ENCODE data around the gene OR2T5.
"Not testable (repeated sequence)": the region's sequence is repeated elsewhere in the genome, so short reads cannot be mapped to it uniquely, and the experiment has no call there.

Gene OR2T5

GRCh38 chr1:248488289-248488688 is at the start of gene OR2T5:
TSS of gene OR2T5 (plus strand) at chr1:248488589. CDS start at chr1:248488589, 0 bp downstream.
- H3K9ac ChIP-seq (ENCODE audit: low read depth in 1 of 2, low read length in 2 of 2); H3K27me3 ChIP-seq (ENCODE audit: control insufficient read depth in 1 of 2, insufficient read depth in 2 of 2, low read length in 2 of 2); H3K9me3 ChIP-seq (ENCODE audit: control insufficient read depth in 1 of 2, low read length in 2 of 2); H3K4me3 ChIP-seq (ENCODE audit: low read depth in 1 of 2, low read length in 2 of 2); H3K36me3 ChIP-seq (ENCODE audit: control insufficient read depth in 1 of 2, insufficient read depth in 2 of 2, low read length in 2 of 2); H3K27ac ChIP-seq (ENCODE audit: low read depth, low read length); H3K4me1 ChIP-seq (ENCODE audit: control insufficient read depth in 1 of 2, insufficient read depth in 2 of 2, low read length in 2 of 2): not testable (repeated sequence)

GRCh38 chr1:248438668-248439067 is 49.7 kb upstream of the OR2T5 start:
- not testable (repeated sequence) for H3K9ac ChIP-seq (ENCODE audit: low read depth in 1 of 2, low read length in 2 of 2); H3K9me3 ChIP-seq (ENCODE audit: control insufficient read depth in 1 of 2, low read length in 2 of 2); H3K4me3 ChIP-seq (ENCODE audit: low read depth in 1 of 2, low read length in 2 of 2); H3K27me3 ChIP-seq (ENCODE audit: control insufficient read depth in 1 of 2, insufficient read depth in 2 of 2, low read length in 2 of 2); H3K36me3 ChIP-seq (ENCODE audit: control insufficient read depth in 1 of 2, insufficient read depth in 2 of 2, low read length in 2 of 2); H3K27ac ChIP-seq (ENCODE audit: low read depth, low read length); H3K4me1 ChIP-seq (ENCODE audit: control insufficient read depth in 1 of 2, insufficient read depth in 2 of 2, low read length in 2 of 2)

GRCh38 chr1:248439283-248439682 is 49.1 kb upstream of the OR2T5 start:
- not testable (repeated sequence) for H3K27me3 ChIP-seq (ENCODE audit: control insufficient read depth in 1 of 2, insufficient read depth in 2 of 2, low read length in 2 of 2); H3K9ac ChIP-seq (ENCODE audit: low read depth in 1 of 2, low read length in 2 of 2); H3K36me3 ChIP-seq (ENCODE audit: control insufficient read depth in 1 of 2, insufficient read depth in 2 of 2, low read length in 2 of 2); H3K9me3 ChIP-seq (ENCODE audit: control insufficient read depth in 1 of 2, low read length in 2 of 2); H3K27ac ChIP-seq (ENCODE audit: low read depth, low read length); H3K4me1 ChIP-seq (ENCODE audit: control insufficient read depth in 1 of 2, insufficient read depth in 2 of 2, low read length in 2 of 2); H3K4me3 ChIP-seq (ENCODE audit: low read depth in 1 of 2, low read length in 2 of 2)

- not testable (repeated sequence) for H3K27me3 ChIP-seq (ENCODE audit: control insufficient read depth in 1 of 2, insufficient read depth in 2 of 2, low read length in 2 of 2); H3K4me1 ChIP-seq (ENCODE audit: control insufficient read depth in 1 of 2, insufficient read depth in 2 of 2, low read length in 2 of 2); H3K36me3 ChIP-seq (ENCODE audit: control insufficient read depth in 1 of 2, insufficient read depth in 2 of 2, low read length in 2 of 2); H3K9ac ChIP-seq (ENCODE audit: low read depth in 1 of 2, low read length in 2 of 2); H3K4me3 ChIP-seq (ENCODE audit: low read depth in 1 of 2, low read length in 2 of 2); H3K9me3 ChIP-seq (ENCODE audit: control insufficient read depth in 1 of 2, low read length in 2 of 2); H3K27ac ChIP-seq (ENCODE audit: low read depth, low read length)
Observed at GRCh38 chr1:248442500-248443277, 45.7 kb upstream of the OR2T5 start.

- H3K4me1 ChIP-seq (ENCODE audit: control insufficient read depth in 1 of 2, insufficient read depth in 2 of 2, low read length in 2 of 2); H3K27ac ChIP-seq (ENCODE audit: low read depth, low read length); H3K4me3 ChIP-seq (ENCODE audit: low read depth in 1 of 2, low read length in 2 of 2); H3K27me3 ChIP-seq (ENCODE audit: control insufficient read depth in 1 of 2, insufficient read depth in 2 of 2, low read length in 2 of 2); H3K9ac ChIP-seq (ENCODE audit: low read depth in 1 of 2, low read length in 2 of 2); H3K9me3 ChIP-seq (ENCODE audit: control insufficient read depth in 1 of 2, low read length in 2 of 2); H3K36me3 ChIP-seq (ENCODE audit: control insufficient read depth in 1 of 2, insufficient read depth in 2 of 2, low read length in 2 of 2): not testable (repeated sequence)
Observed at GRCh38 chr1:248444603-248445002, 43.8 kb upstream of the OR2T5 start.

- H3K27ac ChIP-seq (ENCODE audit: low read depth, low read length); H3K36me3 ChIP-seq (ENCODE audit: control insufficient read depth in 1 of 2, insufficient read depth in 2 of 2, low read length in 2 of 2); H3K9me3 ChIP-seq (ENCODE audit: control insufficient read depth in 1 of 2, low read length in 2 of 2); H3K27me3 ChIP-seq (ENCODE audit: control insufficient read depth in 1 of 2, insufficient read depth in 2 of 2, low read length in 2 of 2); H3K9ac ChIP-seq (ENCODE audit: low read depth in 1 of 2, low read length in 2 of 2); H3K4me3 ChIP-seq (ENCODE audit: low read depth in 1 of 2, low read length in 2 of 2); H3K4me1 ChIP-seq (ENCODE audit: control insufficient read depth in 1 of 2, insufficient read depth in 2 of 2, low read length in 2 of 2): not testable (repeated sequence)
Observed at GRCh38 chr1:248445399-248445798, 43.0 kb upstream of the OR2T5 start, which contains the start of gene OR2T2. TSS of gene OR2T2 (plus strand) at chr1:248445637. CDS start at chr1:248452798, 7,161 bp downstream.

GRCh38 chr1:248448409-248449074 is 39.8 kb upstream of the OR2T5 start:
- H3K9ac ChIP-seq (ENCODE audit: low read depth in 1 of 2, low read length in 2 of 2); H3K4me1 ChIP-seq (ENCODE audit: control insufficient read depth in 1 of 2, insufficient read depth in 2 of 2, low read length in 2 of 2); H3K27ac ChIP-seq (ENCODE audit: low read depth, low read length); H3K4me3 ChIP-seq (ENCODE audit: low read depth in 1 of 2, low read length in 2 of 2); H3K9me3 ChIP-seq (ENCODE audit: control insufficient read depth in 1 of 2, low read length in 2 of 2); H3K27me3 ChIP-seq (ENCODE audit: control insufficient read depth in 1 of 2, insufficient read depth in 2 of 2, low read length in 2 of 2); H3K36me3 ChIP-seq (ENCODE audit: control insufficient read depth in 1 of 2, insufficient read depth in 2 of 2, low read length in 2 of 2): not testable (repeated sequence)

- not testable (repeated sequence) for H3K4me3 ChIP-seq (ENCODE audit: low read depth in 1 of 2, low read length in 2 of 2); H3K4me1 ChIP-seq (ENCODE audit: control insufficient read depth in 1 of 2, insufficient read depth in 2 of 2, low read length in 2 of 2); H3K36me3 ChIP-seq (ENCODE audit: control insufficient read depth in 1 of 2, insufficient read depth in 2 of 2, low read length in 2 of 2); H3K27me3 ChIP-seq (ENCODE audit: control insufficient read depth in 1 of 2, insufficient read depth in 2 of 2, low read length in 2 of 2); H3K9ac ChIP-seq (ENCODE audit: low read depth in 1 of 2, low read length in 2 of 2); H3K9me3 ChIP-seq (ENCODE audit: control insufficient read depth in 1 of 2, low read length in 2 of 2); H3K27ac ChIP-seq (ENCODE audit: low read depth, low read length)
Observed at GRCh38 chr1:248449821-248450465, 38.4 kb upstream of the OR2T5 start.

- not testable (repeated sequence) for H3K9me3 ChIP-seq (ENCODE audit: control insufficient read depth in 1 of 2, low read length in 2 of 2); H3K4me1 ChIP-seq (ENCODE audit: control insufficient read depth in 1 of 2, insufficient read depth in 2 of 2, low read length in 2 of 2); H3K9ac ChIP-seq (ENCODE audit: low read depth in 1 of 2, low read length in 2 of 2); H3K4me3 ChIP-seq (ENCODE audit: low read depth in 1 of 2, low read length in 2 of 2); H3K27me3 ChIP-seq (ENCODE audit: control insufficient read depth in 1 of 2, insufficient read depth in 2 of 2, low read length in 2 of 2); H3K36me3 ChIP-seq (ENCODE audit: control insufficient read depth in 1 of 2, insufficient read depth in 2 of 2, low read length in 2 of 2); H3K27ac ChIP-seq (ENCODE audit: low read depth, low read length)
Observed at GRCh38 chr1:248450466-248451145, 37.8 kb upstream of the OR2T5 start.

GRCh38 chr1:248453619-248454018 is 34.8 kb upstream of the OR2T5 start:
- not testable (repeated sequence) for H3K9me3 ChIP-seq (ENCODE audit: control insufficient read depth in 1 of 2, low read length in 2 of 2); H3K27ac ChIP-seq (ENCODE audit: low read depth, low read length); H3K4me3 ChIP-seq (ENCODE audit: low read depth in 1 of 2, low read length in 2 of 2)

More at GRCh38 chr1:248453619-248454018, 34.8 kb upstream of the OR2T5 start:
- H3K36me3 ChIP-seq (ENCODE audit: control insufficient read depth in 1 of 2, insufficient read depth in 2 of 2, low read length in 2 of 2); H3K4me1 ChIP-seq (ENCODE audit: control insufficient read depth in 1 of 2, insufficient read depth in 2 of 2, low read length in 2 of 2); H3K27me3 ChIP-seq (ENCODE audit: control insufficient read depth in 1 of 2, insufficient read depth in 2 of 2, low read length in 2 of 2); H3K9ac ChIP-seq (ENCODE audit: low read depth in 1 of 2, low read length in 2 of 2): not testable (repeated sequence)
